ENCODE measurements around the gene TMEM108.
"Not testable (repeated sequence)": the region's sequence is repeated elsewhere in the genome, so short reads cannot be mapped to it uniquely, and the experiment has no call there.

The TMEM108 gene
- total RNA-seq: 0 reads per million in 4 donors

GRCh38 chr3:133038089-133038730 is at the start of gene TMEM108:
Gene TMEM108 (plus strand): TSS chr3:133038391.
- peak in 1 of 5 donors; percentile 8 for DNase-seq

GRCh38 chr3:132995971-132996370 is 42.2 kb upstream of the TMEM108 start:
- DNase-seq: no peak

GRCh38 chr3:132997404-132998185 is 40.6 kb upstream of the TMEM108 start:
- no peak for DNase-seq

GRCh38 chr3:133005032-133005431 is 33.2 kb upstream of the TMEM108 start:
- not testable (repeated sequence) for DNase-seq

- DNase-seq: no peak
These were observed 30.6 kb upstream of the TMEM108 start for GRCh38 chr3:133007601-133008000.

- DNase-seq: no peak
These were observed 23.9 kb upstream of the TMEM108 start for GRCh38 chr3:133014325-133014724.

GRCh38 chr3:133015573-133015972 is 22.6 kb upstream of the TMEM108 start:
- not testable (repeated sequence) for DNase-seq

- DNase-seq: no peak
These were observed 21.3 kb upstream of the TMEM108 start for GRCh38 chr3:133016838-133017309.

- DNase-seq: no peak
These were observed 19.3 kb upstream of the TMEM108 start for GRCh38 chr3:133018921-133019320.

- DNase-seq: no peak
These were observed 17.0 kb upstream of the TMEM108 start for GRCh38 chr3:133021206-133021605.

GRCh38 chr3:133023362-133023761 is 14.8 kb upstream of the TMEM108 start:
- no peak for DNase-seq

- DNase-seq: no peak
These were observed 12.6 kb upstream of the TMEM108 start for GRCh38 chr3:133025546-133025945.

GRCh38 chr3:133032301-133032700 is 5.9 kb upstream of the TMEM108 start:
- no peak for DNase-seq

- no peak for DNase-seq
These were observed 755 bp upstream of the TMEM108 start for GRCh38 chr3:133037436-133037835.

GRCh38 chr3:133038731-133039375 is 662 bp downstream of the TMEM108 start:
- no peak for DNase-seq

GRCh38 chr3:133040696-133041523 is 2.7 kb downstream of the TMEM108 start:
- peak in 1 of 5 donors; percentile 10 for DNase-seq

GRCh38 chr3:133041524-133041829 is 3.3 kb downstream of the TMEM108 start:
- DNase-seq: no peak

- no peak for DNase-seq
These were observed 4.6 kb downstream of the TMEM108 start for GRCh38 chr3:133042778-133043177.

GRCh38 chr3:133047980-133048379 is 9.8 kb downstream of the TMEM108 start:
- no peak for DNase-seq

- DNase-seq: no peak
These were observed 11.3 kb downstream of the TMEM108 start for GRCh38 chr3:133049491-133049890.

GRCh38 chr3:133050891-133051290 is 12.7 kb downstream of the TMEM108 start:
- DNase-seq: no peak

- DNase-seq: no peak
These were observed 15.3 kb downstream of the TMEM108 start for GRCh38 chr3:133053532-133053931.

GRCh38 chr3:133054586-133054985 is 16.4 kb downstream of the TMEM108 start:
- no peak for DNase-seq

Measured in T-helper 1 cell (primary cell).